ENCODE measurements around the gene RGL4.

DNA sequence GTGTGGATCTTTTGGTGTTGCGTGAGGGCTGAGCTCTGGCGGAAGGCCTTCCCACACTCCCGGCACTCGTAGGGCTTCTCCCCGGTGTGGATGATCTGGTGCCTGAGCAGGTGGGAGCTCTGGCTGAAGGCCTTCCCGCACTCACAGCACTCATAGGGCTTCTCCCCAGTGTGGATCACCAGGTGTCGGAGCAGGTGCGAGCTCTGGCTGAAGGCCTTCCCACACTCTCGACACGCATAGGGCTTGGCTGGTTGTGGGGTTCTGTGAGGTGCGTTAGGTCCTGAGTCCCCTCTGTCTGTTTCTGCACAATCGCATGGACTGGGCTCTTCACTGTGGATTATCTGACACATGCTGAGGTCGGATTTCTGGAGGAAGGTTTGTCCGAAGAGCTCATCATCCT is 53.7 kb downstream of the RGL4 start:
- TF ChIP-seq, protein P1, sequence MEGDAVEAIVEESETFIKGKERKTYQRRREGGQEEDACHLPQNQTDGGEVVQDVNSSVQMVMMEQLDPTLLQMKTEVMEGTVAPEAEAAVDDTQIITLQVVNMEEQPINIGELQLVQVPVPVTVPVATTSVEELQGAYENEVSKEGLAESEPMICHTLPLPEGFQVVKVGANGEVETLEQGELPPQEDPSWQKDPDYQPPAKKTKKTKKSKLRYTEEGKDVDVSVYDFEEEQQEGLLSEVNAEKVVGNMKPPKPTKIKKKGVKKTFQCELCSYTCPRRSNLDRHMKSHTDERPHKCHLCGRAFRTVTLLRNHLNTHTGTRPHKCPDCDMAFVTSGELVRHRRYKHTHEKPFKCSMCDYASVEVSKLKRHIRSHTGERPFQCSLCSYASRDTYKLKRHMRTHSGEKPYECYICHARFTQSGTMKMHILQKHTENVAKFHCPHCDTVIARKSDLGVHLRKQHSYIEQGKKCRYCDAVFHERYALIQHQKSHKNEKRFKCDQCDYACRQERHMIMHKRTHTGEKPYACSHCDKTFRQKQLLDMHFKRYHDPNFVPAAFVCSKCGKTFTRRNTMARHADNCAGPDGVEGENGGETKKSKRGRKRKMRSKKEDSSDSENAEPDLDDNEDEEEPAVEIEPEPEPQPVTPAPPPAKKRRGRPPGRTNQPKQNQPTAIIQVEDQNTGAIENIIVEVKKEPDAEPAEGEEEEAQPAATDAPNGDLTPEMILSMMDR (conservative IDR thresholded peaks at IDR 0.05 in 1 of 2, IDR thresholded peaks at IDR 0.05 in 1 of 2; ENCODE audit: extremely low read depth in 1 of 2, insufficient read depth in 1 of 2, low read depth in 1 of 2, low read length in 2 of 2), result no peak
- no peak for TF ChIP-seq EZH2 (IDR thresholded peaks at IDR 0.05; ENCODE audit: borderline replicate concordance, low read length)

Data from mammary epithelial cell (primary cell).